HG02763 (cell line): ENCODE results near the gene RPSA.
"Not testable (repeated sequence)": the region's sequence is repeated elsewhere in the genome, so short reads cannot be mapped to it uniquely, and the experiment has no call there.

Experiments
- ATAC-seq: cut with Tn5 transposase; IDR thresholded peaks from one replicate; pipeline ENCODE4 v1.9.1; 2021; ENCODE audit warnings: mild to moderate bottlenecking, moderate library complexity; ENCODE audit not compliant: unreplicated experiment

Gene RPSA

DNA sequence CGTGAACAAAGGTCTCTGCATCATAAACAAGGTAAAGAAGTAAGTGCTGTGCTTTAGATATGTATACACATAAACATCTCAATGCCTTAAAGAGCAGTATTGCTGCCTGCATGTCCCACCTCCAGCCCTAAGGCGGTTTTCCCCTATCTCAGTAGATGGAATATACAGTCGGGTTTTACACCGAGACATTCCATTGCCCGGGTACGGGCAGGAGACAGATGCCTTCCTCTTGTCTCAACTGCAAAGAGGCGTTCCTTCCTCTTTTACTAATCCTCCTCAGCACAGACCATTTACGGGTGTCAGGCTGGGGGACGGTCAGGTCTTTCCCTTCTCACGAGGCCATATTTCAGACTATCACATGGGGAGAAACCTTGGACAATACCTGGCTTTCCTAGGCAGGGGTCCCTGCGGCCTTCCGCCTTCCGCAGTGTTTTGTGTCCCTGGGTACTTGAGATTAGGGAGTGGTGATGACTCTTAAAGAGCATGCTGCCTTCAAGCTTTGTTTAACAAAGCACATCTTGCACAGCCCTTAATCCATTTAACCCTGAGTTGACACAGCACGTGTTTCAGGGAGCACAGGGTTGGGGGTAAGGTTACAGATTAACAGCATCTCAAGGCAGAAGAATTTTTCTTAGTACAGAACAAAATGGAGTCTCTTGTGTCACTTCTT lies 12.2 kb downstream of the RPSA start:
- ATAC-seq = not testable (repeated sequence)

DNA sequence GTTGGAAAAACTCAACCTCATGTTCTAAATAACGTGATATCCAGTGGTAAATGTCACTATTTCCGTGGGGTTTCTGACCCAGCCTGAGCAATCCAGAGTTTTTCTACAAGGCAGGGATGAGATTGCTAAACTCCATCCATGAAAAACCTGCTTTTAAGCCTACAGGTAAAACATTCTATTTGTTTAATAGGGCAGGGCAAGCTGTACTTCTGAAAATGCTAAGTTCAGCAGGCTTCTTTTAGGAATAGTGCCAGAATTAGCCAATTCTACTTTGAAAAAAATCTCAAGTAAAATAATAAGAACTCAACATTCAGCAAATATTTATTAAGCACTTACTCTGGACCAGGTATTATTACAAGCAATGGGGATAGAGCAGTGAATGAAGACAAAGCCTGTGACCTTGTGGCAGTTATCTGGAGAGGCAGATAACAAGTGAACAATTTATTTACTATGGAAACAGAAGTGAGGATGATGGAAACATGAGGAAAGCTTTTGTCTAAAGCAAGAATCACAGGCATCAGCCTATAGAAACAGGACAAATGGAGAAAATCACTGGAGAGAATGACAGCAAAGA lies 13.3 kb downstream of the RPSA start:
- no peak for ATAC-seq

DNA sequence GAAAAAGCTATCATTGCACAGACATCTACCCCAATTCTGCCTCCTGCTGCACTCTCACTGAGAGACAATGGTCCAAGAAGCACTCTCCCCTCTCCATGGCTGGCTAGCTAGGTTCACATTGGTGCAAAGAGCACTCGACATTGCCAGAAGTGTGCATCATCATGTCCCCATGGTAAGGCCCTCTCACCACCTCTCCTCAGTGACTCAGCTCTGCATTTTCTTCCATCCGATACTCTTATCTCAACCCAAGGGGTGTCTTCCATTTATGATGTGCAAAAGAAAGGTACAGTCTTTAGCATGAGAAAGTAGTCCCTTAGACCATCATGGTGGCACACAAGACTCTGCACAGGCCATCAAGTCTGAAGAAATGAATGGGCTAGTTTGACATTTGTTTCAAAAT lies 14.0 kb downstream of the RPSA start:
- no peak for ATAC-seq

DNA sequence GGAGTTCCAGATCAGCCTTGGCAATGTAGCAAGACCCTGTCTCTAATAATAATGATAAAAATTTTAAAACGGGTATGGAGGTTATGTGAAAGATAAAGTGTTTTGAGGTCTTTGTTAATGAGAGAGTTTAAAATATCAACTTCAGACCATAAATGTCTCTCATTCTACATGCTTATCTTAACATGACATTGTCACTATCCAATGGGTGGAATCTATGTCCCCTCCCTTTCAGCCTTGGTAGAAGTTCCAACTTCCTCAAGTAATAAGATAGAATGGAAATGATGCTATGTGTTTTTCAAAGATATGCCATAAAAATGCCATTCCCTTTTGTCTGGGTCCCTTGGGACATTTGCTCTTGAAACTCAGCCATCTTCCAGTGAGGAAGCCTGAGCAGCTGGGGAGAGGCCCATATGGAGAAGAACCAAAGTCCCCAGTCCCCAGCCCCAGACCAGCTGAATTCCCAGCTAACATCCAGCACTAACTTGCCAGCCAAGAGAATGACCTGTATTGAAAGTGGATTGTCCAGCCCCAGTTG lies 17.0 kb downstream of the RPSA start:
- no peak for ATAC-seq

DNA sequence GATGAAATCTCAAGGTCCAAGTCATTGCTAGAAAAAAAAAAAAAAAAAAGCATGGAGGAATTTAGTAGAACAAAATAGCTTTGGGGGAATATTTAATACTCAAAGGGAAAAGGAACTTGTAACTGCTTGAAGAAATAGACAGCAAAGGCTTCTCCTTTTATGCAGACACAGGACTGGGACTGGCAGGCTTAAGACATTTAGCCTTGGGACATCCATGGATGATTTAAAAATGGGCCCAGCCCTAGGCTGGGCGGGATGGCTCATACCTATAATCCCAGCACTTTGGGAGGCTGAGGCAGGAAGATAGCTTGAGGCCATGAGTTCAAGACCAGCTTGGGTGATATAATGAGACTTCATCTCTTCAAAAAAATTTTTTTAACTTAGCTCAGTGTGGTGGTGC lies 19.8 kb downstream of the RPSA start:
- ATAC-seq = no peak

DNA sequence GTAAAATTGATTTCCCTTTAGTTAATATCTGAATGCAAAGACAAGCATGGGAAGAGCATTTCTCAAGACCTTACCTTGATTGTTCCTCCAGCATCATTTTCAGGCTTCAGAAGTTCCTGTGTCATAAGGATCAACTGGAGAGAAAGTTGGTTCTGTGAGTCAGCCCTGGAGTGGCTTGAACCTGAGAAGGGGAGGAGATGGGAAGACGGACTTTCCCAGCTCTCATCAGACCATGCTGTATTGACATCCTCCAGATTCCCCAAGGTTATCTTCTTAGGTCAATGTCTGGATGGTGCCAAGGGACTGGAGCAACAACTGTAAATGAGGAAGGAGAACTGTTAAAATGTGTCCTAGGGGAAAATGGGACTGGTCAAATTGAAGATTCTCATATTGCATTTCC lies 21.0 kb downstream of the RPSA start:
- no peak for ATAC-seq

DNA sequence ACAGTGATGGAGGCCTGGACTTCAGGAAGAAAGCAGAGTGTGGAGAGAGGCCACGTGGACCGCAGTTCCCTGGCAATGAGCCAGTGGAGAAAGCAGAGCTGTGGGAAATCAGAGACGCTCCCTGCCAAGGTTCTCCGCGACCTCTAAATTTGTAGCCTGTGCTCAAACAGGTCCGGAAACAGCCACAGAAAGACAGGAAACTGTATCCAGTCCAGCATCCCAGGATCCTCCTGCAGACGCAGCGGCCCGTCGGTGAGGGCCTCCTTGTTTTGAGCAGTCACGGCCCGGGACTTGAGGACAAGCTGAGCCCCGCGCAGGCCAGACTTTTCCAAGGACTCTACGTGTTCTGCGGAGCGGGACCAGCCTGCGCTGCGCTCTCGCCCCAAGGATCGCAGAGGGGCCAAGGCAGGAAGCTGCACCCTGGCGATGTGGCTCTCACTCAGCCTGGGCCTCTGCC lies 22.3 kb downstream of the RPSA start:
- ATAC-seq = no peak

DNA sequence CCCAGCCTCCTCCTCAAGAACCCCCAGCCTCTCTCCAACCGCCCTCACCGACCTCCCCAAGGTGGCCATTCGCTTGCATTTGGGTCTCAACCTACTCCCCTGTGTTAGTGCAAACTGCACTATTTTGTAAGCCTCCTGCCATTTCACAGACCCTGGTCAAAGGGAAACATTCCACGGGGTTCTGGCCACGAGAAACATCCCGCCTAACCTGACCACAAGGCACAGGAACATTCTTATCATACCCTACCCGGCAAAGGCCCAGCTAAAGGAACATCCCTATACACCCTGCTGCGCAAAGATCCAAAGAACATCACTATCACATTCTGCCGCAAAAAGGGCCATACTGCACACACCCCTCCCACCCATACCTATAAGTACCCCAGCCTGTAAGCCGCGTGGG lies 22.9 kb downstream of the RPSA start:
- ATAC-seq = no peak

DNA sequence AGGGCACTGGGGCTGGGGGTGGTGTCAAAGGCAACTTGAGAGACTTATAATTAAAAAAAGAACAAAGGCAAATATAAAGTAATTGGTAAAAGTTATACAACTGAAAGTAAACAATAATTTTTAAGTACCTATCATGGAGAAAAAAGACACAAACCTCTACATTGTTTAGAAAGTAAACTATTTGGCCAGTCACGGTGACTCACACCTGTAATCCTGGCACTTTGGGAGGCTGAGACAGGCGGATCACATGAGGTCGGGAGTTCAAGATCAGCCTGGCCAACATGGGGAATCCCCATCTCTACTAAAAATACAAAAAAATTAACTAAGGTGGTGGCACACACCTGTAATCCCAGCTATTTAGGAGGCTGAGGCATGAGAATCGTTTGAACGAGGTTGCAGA lies 25.8 kb downstream of the RPSA start:
- no peak for ATAC-seq

DNA sequence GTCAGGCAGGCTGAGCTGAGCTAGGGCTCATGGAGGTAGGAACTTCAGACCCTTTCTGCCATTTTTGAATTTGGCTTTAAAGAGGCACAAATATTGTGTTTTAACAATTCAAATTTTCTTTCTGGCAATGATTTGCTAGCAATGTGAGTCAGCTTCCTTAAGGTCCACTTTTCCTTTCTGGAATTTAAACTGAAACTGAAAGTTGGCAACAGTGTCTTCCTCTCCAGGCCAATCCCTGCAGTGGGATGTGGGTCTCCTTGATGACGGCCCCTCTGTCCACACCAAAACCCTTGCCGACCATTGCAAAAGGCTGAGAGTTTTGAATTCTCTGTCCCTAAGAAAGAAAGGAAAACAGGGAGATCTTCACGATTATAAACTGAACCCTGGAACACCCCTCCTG lies 27.1 kb downstream of the RPSA start:
- ATAC-seq = no peak

DNA sequence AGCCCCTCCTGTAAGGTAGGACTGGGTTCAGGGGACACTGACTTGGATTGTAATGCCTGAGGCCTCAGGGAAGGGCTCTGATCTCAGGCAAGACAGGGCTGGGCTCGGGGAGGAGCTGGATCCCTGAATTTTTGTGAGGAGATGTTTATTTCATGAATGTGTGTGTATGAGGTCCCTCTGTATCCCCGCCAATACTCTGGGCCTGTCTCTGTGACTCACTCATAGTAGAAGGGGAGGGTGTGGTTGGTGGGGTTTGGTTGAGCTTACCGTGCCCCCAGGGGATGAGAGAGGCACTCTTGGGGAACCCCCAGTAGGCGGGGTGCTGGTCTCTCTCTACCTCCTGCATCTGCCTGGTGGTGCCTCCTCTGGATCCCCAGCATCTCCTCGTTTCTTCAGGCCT lies 28.1 kb downstream of the RPSA start:
- no peak for ATAC-seq

DNA sequence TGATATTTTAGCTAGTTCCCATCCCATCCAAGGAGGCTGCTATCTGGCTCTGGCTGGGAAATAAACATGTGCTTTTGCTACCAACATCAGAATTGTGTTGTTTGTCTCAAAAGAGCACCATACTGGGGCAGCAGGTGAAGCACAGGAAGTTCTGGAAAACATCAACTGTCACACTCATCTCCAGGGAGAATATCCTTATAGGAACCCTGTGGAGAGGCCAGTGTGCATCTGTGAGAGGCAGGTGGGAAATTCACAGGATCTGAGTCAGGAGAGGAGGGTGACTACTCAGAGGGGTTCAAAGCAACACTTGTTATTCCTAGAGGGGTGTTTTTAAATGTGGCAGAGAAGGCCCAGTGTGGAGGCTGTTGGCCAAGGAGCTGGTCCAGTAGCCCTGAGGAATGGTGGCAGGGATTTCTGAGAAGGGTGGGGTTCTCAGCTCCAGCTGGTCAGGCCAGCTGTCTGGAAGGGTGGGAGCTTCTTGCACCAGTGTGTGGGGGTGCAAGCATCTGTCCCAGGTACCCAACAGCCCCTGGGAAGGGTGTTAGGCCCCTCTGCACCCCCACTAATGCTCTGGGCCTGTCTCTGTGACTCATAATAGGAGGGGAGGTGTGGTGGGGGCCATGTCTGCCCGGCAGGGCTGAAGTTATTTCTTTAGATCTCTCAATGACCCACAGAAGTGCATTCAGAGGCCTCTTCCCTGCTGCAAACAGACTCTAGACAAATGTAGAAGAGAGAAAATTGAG lies 28.7 kb downstream of the RPSA start:
- ATAC-seq = no peak

DNA sequence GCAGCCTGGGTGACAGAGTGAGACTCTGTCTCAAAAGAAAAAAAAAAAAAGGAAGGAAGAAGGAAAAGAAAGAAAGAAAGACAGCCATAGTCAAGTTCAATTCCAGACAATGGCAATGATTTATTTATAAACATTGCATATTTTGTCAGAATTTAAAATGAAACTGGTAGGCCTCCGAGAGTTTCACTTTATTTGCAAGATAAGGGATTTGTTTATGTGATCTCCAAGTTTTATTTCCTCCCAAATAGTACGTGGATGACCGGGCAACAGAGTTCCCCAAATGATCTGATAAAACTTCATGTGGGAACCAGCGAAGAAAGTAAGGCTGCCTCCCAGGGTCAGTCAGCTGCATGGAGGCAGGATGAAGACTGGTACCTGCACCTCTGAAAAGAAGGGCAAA lies 32.4 kb downstream of the RPSA start:
- ATAC-seq = no peak

DNA sequence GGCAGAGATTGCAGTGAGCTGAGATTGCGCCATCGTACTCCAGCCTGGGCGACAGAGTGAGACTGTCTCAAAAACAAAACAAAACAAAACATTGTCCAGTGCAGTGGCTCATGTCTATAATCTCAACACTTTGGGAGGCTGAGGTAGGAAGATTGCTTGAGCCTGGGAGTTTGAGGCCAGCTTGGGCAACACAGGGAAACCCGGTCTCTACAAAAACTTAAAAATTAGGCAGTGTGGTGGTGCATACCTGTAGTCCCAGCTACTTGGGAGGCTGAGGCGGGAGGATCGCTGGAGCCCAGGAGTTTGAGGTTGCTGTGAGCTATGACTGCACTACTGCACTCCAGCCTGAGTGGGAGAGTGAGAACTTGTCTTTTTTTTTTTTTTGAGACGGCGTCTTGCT lies 33.8 kb downstream of the RPSA start:
- no peak for ATAC-seq

DNA sequence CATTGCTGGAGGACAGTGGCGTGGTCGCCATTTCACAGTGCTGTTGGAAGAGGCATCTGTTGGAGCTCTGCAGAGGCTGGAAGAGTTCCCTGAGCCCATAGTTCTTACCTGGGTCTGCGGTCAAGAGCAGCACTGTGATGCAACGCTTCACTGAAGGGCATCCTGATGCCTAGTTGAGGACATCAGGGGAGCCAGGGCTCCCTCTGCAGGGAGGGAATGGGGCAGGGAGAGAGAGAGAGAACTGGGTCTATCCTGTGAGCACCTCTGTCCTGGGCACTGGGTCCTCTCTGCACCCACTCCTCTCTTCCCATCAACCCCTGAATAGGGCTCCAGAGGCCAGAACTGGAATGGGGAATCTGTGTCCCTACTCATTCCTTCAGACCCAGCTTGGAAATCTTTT lies 37.0 kb downstream of the RPSA start:
- no peak for ATAC-seq

DNA sequence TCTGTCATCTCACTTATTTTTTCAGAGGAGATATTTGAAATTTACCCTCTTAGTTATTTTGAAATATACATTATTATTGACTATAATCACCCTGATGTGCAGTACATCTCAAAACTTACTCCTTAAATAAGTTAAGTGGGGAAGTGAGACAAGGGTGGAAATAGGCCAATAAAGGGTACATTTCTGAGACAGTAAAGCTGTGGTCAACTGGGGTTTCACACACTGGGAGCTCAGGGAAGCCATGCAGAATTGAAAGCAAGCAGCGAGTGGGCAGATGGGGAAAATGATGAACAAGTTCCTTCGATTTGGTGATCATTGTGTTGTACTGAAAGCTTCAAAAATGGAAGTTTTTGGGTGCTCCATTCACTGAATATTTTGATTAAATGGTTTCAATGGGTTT lies 39.4 kb downstream of the RPSA start:
- ATAC-seq = no peak

DNA sequence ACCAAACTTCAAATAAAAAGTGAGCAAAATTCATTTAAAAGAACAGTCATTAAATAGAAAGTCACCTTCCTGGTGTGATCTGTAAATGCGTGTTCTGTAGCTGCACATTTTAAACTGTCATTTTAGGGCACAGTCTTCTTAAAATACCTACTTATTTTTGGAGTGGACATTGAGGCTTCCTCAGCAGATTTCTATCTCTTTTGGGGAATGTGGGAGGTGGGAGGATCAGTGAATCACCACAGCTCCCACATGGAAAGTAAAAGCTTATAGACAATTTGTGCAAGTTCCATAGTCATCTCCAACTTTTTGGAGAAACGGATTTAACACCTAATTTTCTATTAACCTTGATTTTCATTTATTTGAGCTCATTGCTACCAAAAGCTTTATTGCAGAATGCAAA lies 39.9 kb downstream of the RPSA start:
- ATAC-seq = no peak

DNA sequence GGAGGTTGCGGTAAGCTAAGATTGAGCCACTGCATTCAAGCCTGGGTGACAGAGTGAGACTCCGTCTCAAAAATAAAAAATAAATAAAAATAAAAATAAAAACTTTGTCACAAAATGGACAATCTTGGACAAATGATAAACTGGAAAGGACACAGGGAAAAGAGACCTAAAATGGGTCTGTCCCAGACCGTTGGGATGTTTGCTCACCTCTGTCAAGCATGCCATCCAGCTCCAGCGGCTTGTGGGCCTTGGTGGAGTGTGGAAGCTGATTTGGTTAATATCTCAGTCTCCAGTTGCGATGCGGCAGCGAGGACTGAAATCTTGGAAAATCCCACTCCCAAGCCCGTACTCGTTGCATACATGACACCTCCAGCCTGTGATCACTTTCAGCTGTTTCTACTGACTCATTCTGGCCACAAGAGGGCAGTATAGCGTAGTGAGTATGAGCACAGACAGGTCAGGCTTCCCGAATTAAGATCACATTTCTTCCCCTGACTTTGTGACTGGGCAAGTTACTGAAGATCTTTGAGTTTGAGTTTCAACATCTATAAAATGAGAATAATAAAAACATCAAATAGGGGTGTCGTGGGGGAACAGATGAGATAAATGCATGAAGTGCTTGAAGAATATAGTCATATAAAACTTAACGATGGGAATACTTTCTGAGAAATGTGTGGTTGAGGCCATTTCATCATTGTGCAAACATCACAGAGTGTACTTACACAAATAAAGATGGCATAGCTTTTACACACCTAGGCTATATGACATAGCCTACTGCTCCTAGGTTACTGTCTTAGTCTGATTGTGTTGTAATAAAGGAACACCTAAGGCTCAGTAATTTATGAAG lies 41.3 kb downstream of the RPSA start:
- ATAC-seq = peak; percentile 84

DNA sequence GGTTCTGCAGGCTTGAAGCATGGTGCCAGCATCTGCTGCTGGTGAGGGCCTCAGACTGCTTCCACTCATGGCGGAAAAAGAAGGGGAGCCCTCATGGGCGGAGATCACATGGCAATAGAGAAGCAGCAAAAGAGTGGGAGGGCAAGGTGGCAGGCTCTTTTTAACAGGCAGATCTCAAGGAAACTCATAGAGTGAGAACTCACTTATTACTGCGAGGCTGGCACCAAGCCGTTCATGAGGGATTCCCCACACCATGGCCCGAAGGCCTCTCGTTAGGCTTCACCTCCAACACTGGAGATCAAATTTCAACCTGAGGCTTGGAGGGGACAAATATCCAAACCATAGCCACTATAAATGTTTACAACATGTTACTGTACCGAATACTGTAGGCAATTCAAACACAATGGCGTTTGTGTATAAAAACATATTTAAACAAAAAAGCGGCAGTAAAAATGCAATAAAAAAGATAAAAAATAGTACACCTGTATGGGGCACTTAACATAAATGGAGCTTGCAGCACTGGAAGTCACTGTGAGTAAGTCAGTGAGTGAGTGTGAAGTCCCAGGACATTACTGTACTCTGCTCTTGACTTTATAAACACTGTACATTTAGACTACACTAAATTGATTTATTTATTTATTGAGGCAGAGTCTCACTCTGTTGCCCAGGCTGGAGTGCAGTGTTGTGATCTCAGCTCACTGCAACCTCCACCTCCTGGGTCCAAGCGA lies 42.1 kb downstream of the RPSA start:
- no peak for ATAC-seq

DNA sequence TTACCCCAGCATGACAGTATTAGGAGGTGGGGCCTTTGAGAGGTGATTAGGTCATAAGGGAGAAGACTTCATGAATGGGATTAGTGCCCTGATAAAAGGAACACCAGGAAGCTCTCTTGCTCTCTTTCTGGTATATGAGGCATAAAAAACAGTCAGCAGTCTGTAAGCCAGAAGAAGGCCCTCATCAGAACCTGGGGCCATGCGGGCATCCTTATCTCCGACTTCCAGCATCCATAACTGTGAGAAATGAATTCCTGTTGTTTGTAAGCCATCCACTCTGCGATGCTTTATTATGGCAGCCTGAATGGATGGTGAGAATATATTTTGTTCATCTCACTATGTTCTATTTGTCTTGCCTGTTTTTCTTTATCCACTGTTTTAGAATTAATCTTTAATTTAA lies 43.3 kb downstream of the RPSA start:
- ATAC-seq = no peak

DNA sequence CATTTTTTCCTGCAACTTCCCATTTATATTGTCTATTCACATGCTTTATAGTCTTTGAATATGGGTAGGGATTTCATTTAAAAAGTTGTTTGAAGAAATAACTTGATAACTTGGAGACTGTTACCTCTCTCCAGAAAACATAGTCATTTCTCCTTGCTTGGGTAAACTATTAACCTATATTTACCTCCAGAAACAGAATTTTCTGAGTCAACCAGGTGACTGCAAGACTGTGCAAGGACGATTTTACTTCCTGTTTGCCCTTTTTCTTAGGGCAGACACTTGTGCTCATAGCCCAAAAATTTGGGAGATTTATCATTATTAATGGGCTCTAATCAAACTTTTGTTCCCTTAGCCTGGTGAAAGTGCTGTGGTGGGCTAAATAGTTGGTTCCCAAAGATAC lies 46.6 kb downstream of the RPSA start:
- no peak for ATAC-seq
